ENCODE measurements around the gene FAN1. TPM values are rescaled to one million over a fixed set of nuclear protein-coding genes. Genes with fewer than 3 reads are reported as not detected.

The FAN1 gene
- total RNA-seq, 2 experiments from 2014 or later, result 15.4 to 16.1 TPM

Other genes with a start within 250 kb of the FAN1 start
- gene MTMR10, start 87.7 kb downstream of the FAN1 start, total RNA-seq, result 10 to 100 TPM; 13.6 to 15.6 TPM
- not detected for gene TRPM1, start 197.8 kb downstream of the FAN1 start, total RNA-seq

All from activated naive CD8-positive, alpha-beta T cell treated with anti-CD3 and anti-CD28 coated beads for 36 hours (primary cell).